ENCODE data around the gene ZNF625.

The ZNF625 gene

DNA sequence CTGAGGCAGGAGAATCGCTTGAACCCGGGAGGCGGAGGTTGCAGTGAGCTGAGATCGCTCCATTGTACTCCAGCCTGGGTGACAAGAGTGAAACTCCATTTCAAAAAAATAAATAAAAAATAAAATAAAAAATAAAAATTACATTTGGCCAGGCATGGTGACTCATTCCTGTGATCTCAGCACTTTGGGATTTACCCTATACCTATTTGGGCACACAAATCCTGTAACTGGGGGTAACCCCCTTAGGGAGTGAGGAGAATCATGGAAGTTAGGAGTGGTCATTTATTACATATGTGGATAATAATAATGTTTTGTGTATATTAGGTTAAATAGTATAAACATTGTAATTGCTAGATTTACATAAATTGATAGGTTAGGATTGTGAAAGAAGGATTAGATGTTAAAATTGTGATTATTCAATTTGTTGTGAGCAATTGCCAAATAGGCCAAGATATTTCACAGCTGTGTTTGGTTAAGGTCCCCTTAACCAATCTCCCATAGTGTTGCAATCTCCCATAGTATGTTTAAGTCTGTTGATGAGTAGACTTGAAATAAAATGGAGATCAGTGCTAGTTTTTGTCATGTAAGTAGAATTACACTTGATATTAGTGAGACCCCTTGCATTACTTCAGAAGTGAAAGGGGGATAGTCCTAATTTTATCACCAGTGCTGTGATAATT, 61.3 kb downstream of the ZNF625 start:
- H3K79me2 ChIP-seq (ENCODE audit: insufficient read depth, low read length) = no peaks in the 10 kb centered on the region
- no peaks in the 10 kb centered on the region for H3F3A ChIP-seq (ENCODE audit: insufficient read depth)
- no peak overlapping the region for H3K4me2 ChIP-seq (ENCODE audit: low read depth, low read length, poor library complexity, severe bottlenecking)

More for the DNA sequence above, 61.3 kb downstream of the ZNF625 start:
- no peak overlapping the region for H3K9ac ChIP-seq (ENCODE audit: low read length)
- H4K20me1 ChIP-seq (ENCODE audit: low read depth, low read length) = no peaks in the 10 kb centered on the region
- H3K36me3 ChIP-seq (ENCODE audit: low read length) = no peaks in the 10 kb centered on the region
- no peak overlapping the region for H2AFZ ChIP-seq (ENCODE audit: low read depth, low read length, severe bottlenecking)
- H3K4me3 ChIP-seq (ENCODE audit: insufficient read depth, low read length, poor library complexity, severe bottlenecking) = no peak overlapping the region
- H3K9me3 ChIP-seq (ENCODE audit: insufficient read depth, low read length) = no peaks in the 10 kb centered on the region
- H3K27me3 ChIP-seq (ENCODE audit: low read length) = no peaks in the 10 kb centered on the region
- H3K27ac ChIP-seq (ENCODE audit: low read depth, low read length) = no peak overlapping the region
- TF ChIP-seq, protein P1, sequence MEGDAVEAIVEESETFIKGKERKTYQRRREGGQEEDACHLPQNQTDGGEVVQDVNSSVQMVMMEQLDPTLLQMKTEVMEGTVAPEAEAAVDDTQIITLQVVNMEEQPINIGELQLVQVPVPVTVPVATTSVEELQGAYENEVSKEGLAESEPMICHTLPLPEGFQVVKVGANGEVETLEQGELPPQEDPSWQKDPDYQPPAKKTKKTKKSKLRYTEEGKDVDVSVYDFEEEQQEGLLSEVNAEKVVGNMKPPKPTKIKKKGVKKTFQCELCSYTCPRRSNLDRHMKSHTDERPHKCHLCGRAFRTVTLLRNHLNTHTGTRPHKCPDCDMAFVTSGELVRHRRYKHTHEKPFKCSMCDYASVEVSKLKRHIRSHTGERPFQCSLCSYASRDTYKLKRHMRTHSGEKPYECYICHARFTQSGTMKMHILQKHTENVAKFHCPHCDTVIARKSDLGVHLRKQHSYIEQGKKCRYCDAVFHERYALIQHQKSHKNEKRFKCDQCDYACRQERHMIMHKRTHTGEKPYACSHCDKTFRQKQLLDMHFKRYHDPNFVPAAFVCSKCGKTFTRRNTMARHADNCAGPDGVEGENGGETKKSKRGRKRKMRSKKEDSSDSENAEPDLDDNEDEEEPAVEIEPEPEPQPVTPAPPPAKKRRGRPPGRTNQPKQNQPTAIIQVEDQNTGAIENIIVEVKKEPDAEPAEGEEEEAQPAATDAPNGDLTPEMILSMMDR (IDR thresholded peaks at IDR 0.05; ENCODE audit: insufficient read depth, low read length, poor library complexity, severe bottlenecking) = no peak
- TF ChIP-seq EZH2phosphoT487 (conservative IDR thresholded peaks at IDR 0.05; ENCODE audit: low read length) = no peak
- no peaks in the 10 kb centered on the region for H3K9me2 ChIP-seq (replicated peaks; ENCODE audit: insufficient read depth, low read length)

Measured in SU-DHL-6 (cell line).